A549 (cell line): ENCODE measurements around the gene CERS6. TPM values are rescaled to one million over a fixed set of nuclear protein-coding genes. Genes with fewer than 3 reads are reported as not detected.

Source experiments
- ATAC-seq, 2 experiments: fragments of 200-7000 bp in 1 of 2; fragments of >200 bp in 1 of 2; cut with Nextera tagmentation in 1 of 2; cut with Tn5 transposase in 1 of 2; 3 replicates each; pipeline versions ENCODE4 v1.8.0 to v1.9.1; 2018 to 2020; ENCODE audit warnings: mild to moderate bottlenecking in 1 of 2, moderate library complexity in 1 of 2
- CTCF ChIA-PET: fragments of 300-600 bp; sonication (Branson Sonifier 250); formaldehyde crosslinking; extraction: SDS; loops from one replicate; lab custom pipeline; 2021; ENCODE audit warnings: antibody characterized with exemption, inconsistent platforms; lab: Yijun Ruan, JAX
- POLR2A ChIA-PET: fragments of 350-600 bp; formaldehyde crosslinking; extraction: SDS; loops from one replicate; lab custom pipeline; 2021; ENCODE audit warnings: antibody characterized with exemption, inconsistent platforms; lab: Yijun Ruan, JAX
- DNase-seq, 2 experiments: peaks; one replicate each; pipeline versions ENCODE4 v3.0.0 to v3.0.0-alpha.2; 2011 to 2016; ENCODE audit warnings: low read depth in 1 of 2, low spot score in 1 of 2
- FAIRE-seq: peaks from 2 replicates; lab custom pipeline; 2011; peaks lifted over from hg19 to GRCh38; lab: Jason Lieb, UNC
- H3K27ac ChIP-seq, 2 experiments: fragments of >200 bp; sonication (Bioruptor Twin); formaldehyde crosslinking; 3 replicates each; pipeline ENCODE4 v1.5.1; 2016 to 2017
- H3K4me1 ChIP-seq: fragments of >200 bp; sonication (Bioruptor Twin); formaldehyde crosslinking; 3 replicates; pipeline ENCODE4 v1.6.1; 2016
- H3K4me2 ChIP-seq: fragments of >200 bp; sonication (Bioruptor Twin); formaldehyde crosslinking; 3 replicates; pipeline ENCODE4 v1.6.1; 2016
- H3K4me3 ChIP-seq: fragments of >200 bp; sonication (Bioruptor Twin); formaldehyde crosslinking; 3 replicates; pipeline ENCODE4 v1.5.1; 2016
- H3K9me3 ChIP-seq: fragments of >200 bp; sonication (Bioruptor Twin); formaldehyde crosslinking; 3 replicates; pipeline ENCODE4 v1.6.1; 2016
- ATOH8 ChIP-seq: fragments of 250-450 bp; sonication (Bioruptor Pico); IDR thresholded peaks from 2 replicates; pipeline ENCODE4 v1.5.0; 2020; ENCODE audit warnings: low read depth, mild to moderate bottlenecking, moderate library complexity
- CBX2 ChIP-seq: fragments of 200-600 bp; sonication (generic); IDR thresholded peaks from 2 replicates; pipeline ENCODE4 v1.6.1; 2016; ENCODE audit warnings: low read depth, mild to moderate bottlenecking, borderline replicate concordance
- CBX8 ChIP-seq: fragments of 200-600 bp; sonication (generic); IDR thresholded peaks from 2 replicates; pipeline ENCODE4 v1.6.1; 2016
- CHD4 ChIP-seq: fragments of 200-600 bp; sonication (generic); IDR thresholded peaks from 2 replicates; pipeline ENCODE4 v1.6.1; 2016; ENCODE audit warnings: antibody characterized with exemption, mild to moderate bottlenecking, borderline replicate concordance
- EHF ChIP-seq: fragments of 250-450 bp; sonication (Bioruptor Pico); IDR thresholded peaks from 2 replicates; pipeline ENCODE4 v1.5.0; 2020; ENCODE audit warnings: mild to moderate bottlenecking
- EP300 ChIP-seq, 2 experiments: fragments of >200 bp; sonication (Bioruptor Twin); formaldehyde crosslinking; IDR thresholded peaks; 2 replicates in 1 of 2; 3 replicates in 1 of 2; pipeline ENCODE4 v1.6.1; 2016 to 2017
- HES2 ChIP-seq: fragments of >200 bp; sonication (Bioruptor Twin); formaldehyde crosslinking; IDR thresholded peaks from 2 replicates; pipeline ENCODE4 v1.6.1; 2016
- HOXB13 ChIP-seq: fragments of 250-450 bp; sonication (Bioruptor Pico); IDR thresholded peaks from 2 replicates; pipeline ENCODE4 v1.5.0; 2020; ENCODE audit warnings: low read depth, mild to moderate bottlenecking, moderate library complexity
- JUNB ChIP-seq: fragments of >200 bp; sonication (Bioruptor Twin); formaldehyde crosslinking; IDR thresholded peaks from 2 replicates; pipeline ENCODE4 v1.6.1; 2016
- KDM5A ChIP-seq: fragments of 200-600 bp; sonication (generic); IDR thresholded peaks from 2 replicates; pipeline ENCODE4 v1.6.1; 2016; ENCODE audit warnings: antibody characterized with exemption, mild to moderate bottlenecking
- MAFK ChIP-seq: fragments of 450-650 bp; IDR thresholded peaks from 2 replicates; pipeline ENCODE4 v1.6.1; 2014; ENCODE audit not compliant: partially characterized antibody
- MAZ ChIP-seq: fragments of 150-350 bp; IDR thresholded peaks from 2 replicates; pipeline ENCODE4 v1.6.1; 2014; ENCODE audit warnings: antibody characterized with exemption, low read depth, low read length, borderline replicate concordance
- MYC ChIP-seq: IDR thresholded peaks from 2 replicates; pipeline ENCODE4 v1.6.1; 2012; ENCODE audit warnings: mild to moderate bottlenecking, inconsistent platforms, low read length, improper control_type of control experiment, borderline replicate concordance
- NPAS2 ChIP-seq: fragments of 250-450 bp; sonication (Bioruptor Pico); IDR thresholded peaks from 2 replicates; pipeline ENCODE4 v1.8.0; 2022; ENCODE audit warnings: mild to moderate bottlenecking, moderate library complexity, borderline replicate concordance
- POLR2A ChIP-seq: IDR thresholded peaks from 2 replicates; pipeline ENCODE4 v1.6.1; 2012; ENCODE audit warnings: mild to moderate bottlenecking, low read length
- RAD21 ChIP-seq, 2 experiments: fragments of >200 bp in 1 of 2; sonication (Bioruptor Twin) in 1 of 2; formaldehyde crosslinking in 1 of 2; IDR thresholded peaks in 1 of 2; conservative IDR thresholded peaks in 1 of 2; 2 replicates in 1 of 2; 3 replicates in 1 of 2; pipeline ENCODE4 v1.6.1; 2012 to 2018; ENCODE audit warnings: inconsistent platforms in 1 of 2
- RARB ChIP-seq: fragments of 250-450 bp; sonication (Bioruptor Pico); IDR thresholded peaks from 2 replicates; pipeline ENCODE4 v1.8.0; 2021; ENCODE audit warnings: mild to moderate bottlenecking, moderate library complexity
- RCOR1 ChIP-seq: fragments of 150-350 bp; IDR thresholded peaks from 2 replicates; pipeline ENCODE4 v1.6.1; 2014; ENCODE audit warnings: antibody characterized with exemption, low read length, low read depth
- SMC3 ChIP-seq: fragments of >200 bp; sonication (Bioruptor Twin); formaldehyde crosslinking; IDR thresholded peaks from 3 replicates; pipeline ENCODE4 v1.6.1; 2018; ENCODE audit warnings: inconsistent platforms
- SREBF2 ChIP-seq: fragments of 450-650 bp; IDR thresholded peaks from 2 replicates; pipeline ENCODE4 v1.6.1; 2014; ENCODE audit warnings: mild to moderate bottlenecking, moderate library complexity
- ZC3H11A ChIP-seq: fragments of 450-650 bp; IDR thresholded peaks from 2 replicates; pipeline ENCODE4 v1.6.1; 2014; ENCODE audit warnings: antibody characterized with exemption, mild to moderate bottlenecking
- WGBS: methylation state at CpG from one replicate; pipeline ENCODE4 v1.1.6; 2017; ENCODE audit errors: missing lambda C conversion rate; 5-methylcytosine and 5-hydroxymethylcytosine counted together
- polyA plus RNA-seq, 4 experiments: library from polyadenylated mRNA; depleted of rRNA in 3 of 4; stranded (reverse); fragments of >200 nt; fragmentation: RNase III in 1 of 4; extraction: RNeasy Plus Mini Kit Qiagen cat#74134 plus additional on column Dnase treatment in 1 of 4; gene quantifications; 2 replicates in 3 of 4; 3 replicates in 1 of 4; pipeline ENCODE4 v1.2.3, GENCODE V29; 2011 to 2017
- TF ChIP-seq, protein P1 (sequence below): IDR thresholded peaks from 2 replicates; pipeline ENCODE4 v1.6.1; 2012
- TF ChIP-seq, protein P2 (sequence below): fragments of >200 bp; sonication (Bioruptor Twin); formaldehyde crosslinking; IDR thresholded peaks from 3 replicates; pipeline ENCODE4 v1.5.1; 2016

CERS6 gene
- polyA plus RNA-seq, 2 of the 4 experiments (the other 2 are of a cell fraction) = 12.0 to 16.9 TPM

DNA sequence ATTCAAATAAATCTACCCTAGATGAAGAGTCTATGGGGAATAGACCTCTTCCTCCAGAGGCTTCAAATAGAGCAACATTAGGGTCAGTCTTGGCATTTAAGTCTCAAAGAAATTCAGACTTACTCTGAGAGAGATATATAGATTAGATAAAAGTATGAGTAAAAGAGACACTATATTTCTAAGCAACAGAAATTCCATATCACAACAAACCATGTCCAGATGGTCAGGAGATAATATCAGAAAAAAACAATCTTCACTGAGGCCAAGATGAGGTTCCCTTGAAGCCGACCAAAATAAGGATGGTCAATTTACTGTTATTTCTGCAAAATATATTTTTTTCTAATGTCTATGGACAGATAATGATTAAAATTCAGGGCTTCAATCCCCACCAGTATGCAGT, 257.3 kb downstream of the CERS6 start:
- Histone ChIP-seq H3K4me1 (no peaks in the 10 kb centered on the region), H3K9me3 (no peaks in the 10 kb centered on the region), H3K4me2 (no peak overlapping the region), H3K4me3 (no peak overlapping the region), H3K27ac (no peak overlapping the region)
- no peak for DNase-seq
- POLR2A ChIA-PET = no interaction called here
- CTCF ChIA-PET = no interaction called here
- 90% methylated on average over 1 of the region's 1 CpG for WGBS
- no peak for TF ChIP-seq CBX2
- FAIRE-seq = no peak
- no peak for ATAC-seq

GRCh38 chr2:168715849-168716248, 259.8 kb downstream of the CERS6 start:
- FAIRE-seq = no peak
- no peak overlapping the region for H3K27ac ChIP-seq
- H3K4me3 ChIP-seq = no peak overlapping the region
- H3K9me3 ChIP-seq = no peaks in the 10 kb centered on the region
- ChIA-PET POLR2A (no interaction called here), CTCF (no interaction called here)
- H3K4me2 ChIP-seq = no peak overlapping the region
- ATAC-seq = no peak
- H3K4me1 ChIP-seq = no peaks in the 10 kb centered on the region
- TF ChIP-seq MAFK (peak; percentile 56), RARB (CRISPR knock-in tag) (no peak)
- no peak for DNase-seq
- WGBS = 96% methylated on average over 2 of the region's 2 CpGs

DNA sequence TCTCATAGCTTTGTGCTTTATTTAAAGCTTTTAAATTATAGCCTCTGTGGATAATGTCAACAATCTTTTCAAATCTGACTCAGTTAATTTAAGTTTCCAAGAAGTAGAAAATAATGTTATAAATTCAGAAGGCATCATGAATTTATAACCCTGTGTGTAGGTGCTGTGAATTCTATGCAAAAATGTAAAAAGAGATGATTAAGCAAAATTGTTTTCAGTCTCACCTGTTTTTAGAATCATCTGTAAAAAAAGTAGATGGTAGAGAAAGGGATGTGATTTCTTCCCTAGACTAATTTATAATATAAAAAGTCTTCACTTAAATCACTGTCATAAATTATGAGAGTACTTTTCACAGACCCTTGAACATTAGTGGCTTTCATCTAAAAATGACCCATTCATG, 260.8 kb downstream of the CERS6 start:
- FAIRE-seq (no peak), ATAC-seq (no peak), DNase-seq (no peak)
- TF ChIP-seq MAFK (peak; percentile 71), SREBF2 (no peak)
- no peak overlapping the region for H3K27ac ChIP-seq
- no peak overlapping the region for H3K4me3 ChIP-seq
- no peak overlapping the region for H3K4me2 ChIP-seq
- H3K4me1 ChIP-seq = no peaks in the 10 kb centered on the region
- no peaks in the 10 kb centered on the region for H3K9me3 ChIP-seq
- ChIA-PET CTCF (no interaction called here), POLR2A (no interaction called here)

DNA sequence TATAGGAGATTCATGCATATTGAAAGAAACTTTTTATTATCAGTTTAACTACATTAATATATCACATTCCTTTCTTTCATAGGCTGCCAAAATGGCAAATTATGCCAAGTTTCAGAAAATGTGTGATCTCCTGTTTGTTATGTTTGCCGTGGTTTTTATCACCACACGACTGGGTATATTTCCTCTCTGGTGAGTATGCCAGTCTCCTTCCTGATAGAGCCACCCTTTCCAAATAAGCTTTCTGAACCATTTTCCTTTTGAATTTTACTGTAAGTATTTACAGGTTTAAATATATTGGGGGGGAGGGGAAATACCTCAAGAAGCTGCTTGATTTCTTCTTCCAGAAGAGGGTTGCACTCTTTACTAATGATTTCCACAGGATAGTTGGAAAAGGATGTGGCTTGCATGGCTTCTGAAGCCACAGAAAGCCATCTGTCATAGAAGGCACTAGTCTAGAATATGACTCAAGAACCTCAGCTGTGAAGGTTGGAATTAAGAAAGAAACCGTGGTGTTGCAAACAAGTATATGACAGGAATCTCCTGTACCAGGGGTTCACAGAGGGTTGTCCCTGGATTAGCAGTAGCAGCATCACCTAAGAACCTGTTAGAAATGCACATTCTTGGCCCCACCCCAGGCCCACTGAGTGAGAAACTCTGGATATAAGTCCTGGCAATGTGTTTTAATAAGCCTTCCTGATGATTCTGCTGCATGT, 261.9 kb downstream of the CERS6 start:
- CTCF ChIA-PET = no interaction called here
- Histone ChIP-seq H3K4me1 (no peaks in the 10 kb centered on the region), H3K27ac (no peak overlapping the region), H3K4me2 (no peak overlapping the region), H3K4me3 (no peak overlapping the region), H3K9me3 (no peaks in the 10 kb centered on the region)
- no peak for TF ChIP-seq CBX2
- no peak for TF ChIP-seq HOXB13
- no peak for TF ChIP-seq SMC3
- TF ChIP-seq MAZ = no peak
- TF ChIP-seq, protein P1, sequence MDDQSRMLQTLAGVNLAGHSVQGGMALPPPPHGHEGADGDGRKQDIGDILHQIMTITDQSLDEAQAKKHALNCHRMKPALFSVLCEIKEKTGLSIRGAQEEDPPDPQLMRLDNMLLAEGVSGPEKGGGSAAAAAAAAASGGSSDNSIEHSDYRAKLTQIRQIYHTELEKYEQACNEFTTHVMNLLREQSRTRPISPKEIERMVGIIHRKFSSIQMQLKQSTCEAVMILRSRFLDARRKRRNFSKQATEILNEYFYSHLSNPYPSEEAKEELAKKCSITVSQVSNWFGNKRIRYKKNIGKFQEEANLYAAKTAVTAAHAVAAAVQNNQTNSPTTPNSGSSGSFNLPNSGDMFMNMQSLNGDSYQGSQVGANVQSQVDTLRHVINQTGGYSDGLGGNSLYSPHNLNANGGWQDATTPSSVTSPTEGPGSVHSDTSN = no peak
- no peak for TF ChIP-seq RCOR1
- TF ChIP-seq JUNB = no peak
- no peak for TF ChIP-seq CHD4
- no peak for TF ChIP-seq KDM5A
- TF ChIP-seq HES2 = no peak
- TF ChIP-seq POLR2A = no peak
- no peak for TF ChIP-seq ZC3H11A
- FAIRE-seq (no peak), ATAC-seq (no peak), DNase-seq (no peak)
- 91% methylated on average over 3 of the region's 3 CpGs for WGBS
- POLR2A ChIA-PET = no interaction called here

- ChIA-PET CTCF (no interaction called here), POLR2A (no interaction called here)
- Histone ChIP-seq H3K9me3 (no peaks in the 10 kb centered on the region), H3K4me2 (no peak overlapping the region), H3K4me1 (no peaks in the 10 kb centered on the region), H3K27ac (no peak overlapping the region), H3K4me3 (no peak overlapping the region)
- 45% methylated on average over 2 of the region's 2 CpGs for WGBS
- TF ChIP-seq, protein P2, sequence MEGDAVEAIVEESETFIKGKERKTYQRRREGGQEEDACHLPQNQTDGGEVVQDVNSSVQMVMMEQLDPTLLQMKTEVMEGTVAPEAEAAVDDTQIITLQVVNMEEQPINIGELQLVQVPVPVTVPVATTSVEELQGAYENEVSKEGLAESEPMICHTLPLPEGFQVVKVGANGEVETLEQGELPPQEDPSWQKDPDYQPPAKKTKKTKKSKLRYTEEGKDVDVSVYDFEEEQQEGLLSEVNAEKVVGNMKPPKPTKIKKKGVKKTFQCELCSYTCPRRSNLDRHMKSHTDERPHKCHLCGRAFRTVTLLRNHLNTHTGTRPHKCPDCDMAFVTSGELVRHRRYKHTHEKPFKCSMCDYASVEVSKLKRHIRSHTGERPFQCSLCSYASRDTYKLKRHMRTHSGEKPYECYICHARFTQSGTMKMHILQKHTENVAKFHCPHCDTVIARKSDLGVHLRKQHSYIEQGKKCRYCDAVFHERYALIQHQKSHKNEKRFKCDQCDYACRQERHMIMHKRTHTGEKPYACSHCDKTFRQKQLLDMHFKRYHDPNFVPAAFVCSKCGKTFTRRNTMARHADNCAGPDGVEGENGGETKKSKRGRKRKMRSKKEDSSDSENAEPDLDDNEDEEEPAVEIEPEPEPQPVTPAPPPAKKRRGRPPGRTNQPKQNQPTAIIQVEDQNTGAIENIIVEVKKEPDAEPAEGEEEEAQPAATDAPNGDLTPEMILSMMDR = no peak
- TF ChIP-seq RARB (CRISPR knock-in tag) (no peak), CBX8 (no peak), ATOH8 (CRISPR knock-in tag) (no peak), EHF (no peak), SMC3 (no peak), ZC3H11A (no peak), NPAS2 (CRISPR knock-in tag) (no peak), RAD21 (conservative IDR thresholded peaks at IDR 0.05 in 1 of 2, IDR thresholded peaks at IDR 0.05 in 1 of 2) (no peak), MYC (no peak), MAZ (no peak), EP300 (IDR thresholded peaks at IDR 0.05) (no peak), JUNB (no peak)
- no peak for ATAC-seq
- no peak for FAIRE-seq
- no peak for DNase-seq
Observed at GRCh38 chr2:168718622-168719021, 262.6 kb downstream of the CERS6 start.
